PC-3 (cell line): ENCODE data around the gene VAPB. TPM values are rescaled to one million over a fixed set of nuclear protein-coding genes. Genes with fewer than 3 reads are reported as not detected.

Experiments used
- ATAC-seq: fragments of 200-7000 bp; cut with Tn5 transposase; 2 replicates; pipeline ENCODE4 v1.9.1; 2020; ENCODE audit warnings: mild to moderate bottlenecking, moderate library complexity
- BruUV-seq: library from RNA; stranded (reverse); fragments of 400-500 nt; replicated peaks from 2 replicates; lab custom pipeline; 2021; lab: Mats Ljungman, UMichigan
- CTCF ChIA-PET: fragments of 300-600 bp; sonication (Branson Sonifier 250); formaldehyde crosslinking; loops from one replicate; lab custom pipeline; 2022; ENCODE audit warnings: antibody characterized with exemption; lab: Charles Lee
- POLR2A ChIA-PET: fragments of 300-600 bp; sonication (Branson Sonifier 250); formaldehyde crosslinking; loops from one replicate; lab custom pipeline; 2022; ENCODE audit warnings: antibody characterized with exemption; ENCODE audit not compliant: unreplicated experiment; lab: Charles Lee
- DNase-seq: peaks from one replicate; pipeline ENCODE4 v3.0.0-alpha.2; 2015
- H2AFZ ChIP-seq: fragments of 300-600 bp; sonication (generic); 2 replicates; pipeline ENCODE4 v1.6.0; 2016; ENCODE audit warnings: antibody characterized with exemption, low read length
- H3F3A ChIP-seq: fragments of 300-600 bp; sonication (generic); one replicate; pipeline ENCODE4 v1.6.0; 2017; ENCODE audit warnings: antibody characterized with exemption, low read length, control low read depth, mild to moderate bottlenecking; ENCODE audit not compliant: unreplicated experiment
- H3K27ac ChIP-seq: fragments of 300-600 bp; sonication (generic); 2 replicates; pipeline ENCODE4 v1.5.1; 2016; ENCODE audit warnings: mild to moderate bottlenecking, low read length
- H3K27me3 ChIP-seq: fragments of 300-600 bp; sonication (generic); 2 replicates; pipeline ENCODE4 v1.6.1; 2016; ENCODE audit warnings: low read length, mixed read lengths
- H3K36me3 ChIP-seq: fragments of 300-600 bp; sonication (generic); 2 replicates; pipeline ENCODE4 v1.6.1; 2016; ENCODE audit warnings: low read depth, mixed run types, low read length, mixed read lengths
- H3K4me1 ChIP-seq: fragments of 300-600 bp; sonication (generic); 2 replicates; pipeline ENCODE4 v1.5.1; 2016; ENCODE audit warnings: low read length; ENCODE audit not compliant: insufficient read depth
- H3K4me2 ChIP-seq: fragments of 300-600 bp; sonication (generic); 2 replicates; pipeline ENCODE4 v1.6.0; 2016; ENCODE audit warnings: low read length
- H3K4me3 ChIP-seq: fragments of 300-600 bp; sonication (generic); 2 replicates; pipeline ENCODE4 v1.5.1; 2016; ENCODE audit warnings: mild to moderate bottlenecking, low read length, mixed read lengths
- H3K79me2 ChIP-seq: fragments of 300-600 bp; sonication (generic); 2 replicates; pipeline ENCODE4 v1.6.1; 2017; ENCODE audit warnings: low read length, mixed read lengths
- H3K9ac ChIP-seq: fragments of 300-600 bp; sonication (generic); 2 replicates; pipeline ENCODE4 v1.6.0; 2016; ENCODE audit warnings: mild to moderate bottlenecking, low read length
- H3K9me2 ChIP-seq: fragments of 300-600 bp; sonication (generic); replicated peaks from 2 replicates; pipeline ENCODE4 v1.6.1; 2016; ENCODE audit warnings: mixed run types, low read length, mixed read lengths
- H3K9me3 ChIP-seq: fragments of 300-600 bp; sonication (generic); 2 replicates; pipeline ENCODE4 v1.6.1; 2016; ENCODE audit warnings: low read length, mixed read lengths
- H4K20me1 ChIP-seq: fragments of 300-600 bp; sonication (generic); 2 replicates; pipeline ENCODE4 v1.6.1; 2016; ENCODE audit warnings: low read length, mixed read lengths
- EZH2 ChIP-seq: fragments of 300-600 bp; sonication (generic); IDR thresholded peaks from one replicate; pipeline ENCODE4 v1.6.1; 2017; ENCODE audit warnings: antibody characterized with exemption, mild to moderate bottlenecking, low read length; ENCODE audit not compliant: unreplicated experiment
- EZH2phosphoT487 ChIP-seq: fragments of 300-600 bp; sonication (generic); IDR thresholded peaks from 2 replicates; pipeline ENCODE4 v1.6.1; 2018; ENCODE audit warnings: mild to moderate bottlenecking, antibody characterized with exemption, low read length, borderline replicate concordance
- intact Hi-C: fragments of 100-400 bp; cut with micrococcal nuclease; formaldehyde crosslinking; loops from 2 replicates; pipeline ENCODE4 v1.9.0; 2023
- total RNA-seq: library from RNA; depleted of rRNA; stranded (reverse); fragments of >200 nt; gene quantifications from 2 replicates; pipeline ENCODE4 v1.2.3, GENCODE V29; 2014
- TF ChIP-seq, protein P1 (sequence below): fragments of 300-600 bp; sonication (generic); conservative IDR thresholded peaks from 2 replicates; pipeline ENCODE4 v1.5.1; 2017; ENCODE audit warnings: antibody characterized with exemption, low read depth, mild to moderate bottlenecking, low read length

VAPB gene
- total RNA-seq, 1 experiment from 2014 or later: 16.5 TPM

DNA sequence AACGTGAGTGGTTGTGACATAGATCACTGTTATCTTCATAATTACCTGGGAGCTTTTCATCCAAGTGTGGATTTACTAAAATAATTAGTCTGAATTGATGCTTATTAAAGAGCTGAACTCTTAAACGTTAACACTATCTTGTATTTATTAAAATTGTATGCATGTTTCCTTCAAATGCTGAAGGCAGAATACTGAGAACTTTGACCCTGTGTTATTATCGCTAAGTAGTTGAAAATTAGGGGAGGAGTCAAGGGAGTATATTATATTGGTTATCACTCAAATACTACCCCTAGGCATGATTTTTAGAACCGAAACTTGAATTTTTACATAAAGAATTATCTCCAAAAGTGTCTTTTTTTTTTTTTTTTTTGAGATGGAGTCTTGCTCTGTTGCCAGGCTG is 5.8 kb downstream of the VAPB start:
- CTCF ChIA-PET: interaction anchor here (0.7 kb wide), 1 partner anchor 37 kb away, joined by 4 read pairs; no protein-coding TSS in a partner anchor

DNA sequence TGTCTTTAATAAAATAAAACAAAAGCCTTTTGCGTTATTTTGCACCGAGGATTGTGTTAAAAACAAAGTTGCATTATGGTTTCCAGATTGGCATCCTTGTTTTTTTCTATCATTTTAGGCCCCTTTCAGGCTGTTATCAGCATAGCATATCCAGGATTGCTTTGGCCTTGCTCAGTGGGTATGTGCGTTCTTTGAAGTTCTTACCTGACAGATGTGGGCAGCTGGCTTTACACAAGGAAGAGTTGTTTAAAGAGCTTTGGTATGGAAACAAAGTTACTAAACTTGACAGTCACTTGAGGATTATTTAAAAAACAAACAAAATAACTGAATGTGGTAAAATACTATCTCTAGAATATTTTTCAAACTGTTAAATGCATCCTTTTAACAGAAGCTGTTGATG is 6.6 kb downstream of the VAPB start:
- Histone ChIP-seq H3K4me3 (no peak overlapping the region), H3K9me3 (no peaks in the 10 kb centered on the region), H3K36me3 (peaks cover 33% of the 10 kb centered on the region; the same call in 1 of the 2 replicates), H2AFZ (no peak overlapping the region), H3K9ac (no peak overlapping the region), H3K27ac (no peak overlapping the region), H3K79me2 (peaks cover 100% of the 10 kb centered on the region), H3K4me1 (peaks cover 17% of the 10 kb centered on the region), H3K9me2 (no peaks in the 10 kb centered on the region), H4K20me1 (peaks cover 66% of the 10 kb centered on the region), H3F3A (no peaks in the 10 kb centered on the region), H3K4me2 (no peak overlapping the region), H3K27me3 (no peaks in the 10 kb centered on the region)
- ATAC-seq (no peak), DNase-seq (no peak)
- ChIA-PET POLR2A (no interaction called here), CTCF (no interaction called here)
- BruUV-seq: no TSS peak
- intact Hi-C loops: no loop called here
- TF ChIP-seq EZH2 (no peak), EZH2phosphoT487 (no peak)
- TF ChIP-seq, protein P1, sequence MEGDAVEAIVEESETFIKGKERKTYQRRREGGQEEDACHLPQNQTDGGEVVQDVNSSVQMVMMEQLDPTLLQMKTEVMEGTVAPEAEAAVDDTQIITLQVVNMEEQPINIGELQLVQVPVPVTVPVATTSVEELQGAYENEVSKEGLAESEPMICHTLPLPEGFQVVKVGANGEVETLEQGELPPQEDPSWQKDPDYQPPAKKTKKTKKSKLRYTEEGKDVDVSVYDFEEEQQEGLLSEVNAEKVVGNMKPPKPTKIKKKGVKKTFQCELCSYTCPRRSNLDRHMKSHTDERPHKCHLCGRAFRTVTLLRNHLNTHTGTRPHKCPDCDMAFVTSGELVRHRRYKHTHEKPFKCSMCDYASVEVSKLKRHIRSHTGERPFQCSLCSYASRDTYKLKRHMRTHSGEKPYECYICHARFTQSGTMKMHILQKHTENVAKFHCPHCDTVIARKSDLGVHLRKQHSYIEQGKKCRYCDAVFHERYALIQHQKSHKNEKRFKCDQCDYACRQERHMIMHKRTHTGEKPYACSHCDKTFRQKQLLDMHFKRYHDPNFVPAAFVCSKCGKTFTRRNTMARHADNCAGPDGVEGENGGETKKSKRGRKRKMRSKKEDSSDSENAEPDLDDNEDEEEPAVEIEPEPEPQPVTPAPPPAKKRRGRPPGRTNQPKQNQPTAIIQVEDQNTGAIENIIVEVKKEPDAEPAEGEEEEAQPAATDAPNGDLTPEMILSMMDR: no peak

More for the DNA sequence above, 5.8 kb downstream of the VAPB start:
- no peaks in the 10 kb centered on the region for H3K9me3 ChIP-seq
- POLR2A ChIA-PET: no interaction called here
- no peak overlapping the region for H3K27ac ChIP-seq
- H3K4me2 ChIP-seq: no peak overlapping the region
- no peak overlapping the region for H2AFZ ChIP-seq
- H3K9ac ChIP-seq: no peak overlapping the region
- no peak for TF ChIP-seq EZH2phosphoT487
- TF ChIP-seq, protein P1: no peak
- no peak for TF ChIP-seq EZH2
- BruUV-seq: no TSS peak
- H3K9me2 ChIP-seq: no peaks in the 10 kb centered on the region
- H3K4me1 ChIP-seq: peaks cover 25% of the 10 kb centered on the region
- H3K79me2 ChIP-seq: peaks cover 100% of the 10 kb centered on the region
- intact Hi-C loops: no loop called here
- no peak overlapping the region for H3K4me3 ChIP-seq
- peaks cover 67% of the 10 kb centered on the region for H4K20me1 ChIP-seq
- peaks cover 34% of the 10 kb centered on the region for H3K36me3 ChIP-seq
- DNase-seq: no peak
- H3K27me3 ChIP-seq: no peaks in the 10 kb centered on the region
- no peaks in the 10 kb centered on the region for H3F3A ChIP-seq
- no peak for ATAC-seq

DNA sequence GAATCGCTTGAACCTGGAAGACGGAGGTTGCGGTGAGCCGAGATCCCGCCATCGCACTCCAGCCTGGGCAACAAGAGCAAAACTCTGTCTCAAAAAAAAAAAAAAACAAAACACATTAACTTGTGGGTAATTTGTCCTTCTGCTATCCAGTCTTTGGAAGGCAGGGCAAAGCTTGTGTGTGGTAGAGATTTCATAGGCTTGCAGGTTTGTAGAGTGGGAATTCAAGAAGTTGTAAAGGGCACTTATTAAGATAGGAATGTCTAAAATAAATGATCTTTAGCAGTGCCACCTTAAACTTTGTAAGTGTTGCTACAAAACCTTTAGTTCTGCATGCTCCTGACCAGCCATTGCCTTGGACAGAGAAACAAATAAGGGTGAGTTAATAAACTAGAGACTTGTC is 8.4 kb downstream of the VAPB start:
- H3K9me3 ChIP-seq: no peaks in the 10 kb centered on the region
- intact Hi-C loops: no loop called here
- no peak overlapping the region for H3K4me2 ChIP-seq
- no peaks in the 10 kb centered on the region for H3K27me3 ChIP-seq
- no peak overlapping the region for H3K9ac ChIP-seq
- H4K20me1 ChIP-seq: peaks cover 70% of the 10 kb centered on the region
- H3K36me3 ChIP-seq: peaks cover 22% of the 10 kb centered on the region; the same call in 1 of the 2 replicates
- TF ChIP-seq EZH2: no peak
- TF ChIP-seq EZH2phosphoT487: no peak
- TF ChIP-seq, protein P1: no peak
- no peak overlapping the region for H3K27ac ChIP-seq
- ATAC-seq (no peak), DNase-seq (no peak)
- H3K79me2 ChIP-seq: peaks cover 100% of the 10 kb centered on the region
- H3K4me3 ChIP-seq: no peak overlapping the region
- 0 out of 2 replicates have a peak, but pooled peaks cover 7% of the 10 kb centered on the region for H3K4me1 ChIP-seq
- CTCF ChIA-PET: interaction anchor here (0.6 kb wide), 1 partner anchor 888 kb away, joined by 3 read pairs; no protein-coding TSS in a partner anchor
- no peaks in the 10 kb centered on the region for H3K9me2 ChIP-seq
- no peak overlapping the region for H2AFZ ChIP-seq
- no peaks in the 10 kb centered on the region for H3F3A ChIP-seq
- POLR2A ChIA-PET: interaction anchor here (0.7 kb wide), 1 partner anchor 20 kb away, joined by 6 read pairs; no protein-coding TSS in a partner anchor
- BruUV-seq: no TSS peak
